ENCODE data around the gene ZHX3.

The ZHX3 gene

GRCh38 chr20:41185013-41185757 is 132.3 kb downstream of the ZHX3 start:
- no peak for TF ChIP-seq POLR2A (IDR thresholded peaks at IDR 0.05; ENCODE audit: extremely low read depth, insufficient read length)
- TF ChIP-seq CTCF (IDR thresholded peaks at IDR 0.05; ENCODE audit: low read depth, low read length) = no peak
- TF ChIP-seq MYC (IDR thresholded peaks at IDR 0.05; ENCODE audit: low read depth, low read length) = no peak
- DNase-seq (ENCODE audit: low read depth) = no peak
- no peak overlapping the region for H3K4me3 ChIP-seq (ENCODE audit: low read depth, low read length)

GRCh38 chr20:41183831-41184230 is 133.7 kb downstream of the ZHX3 start:
- H3K4me3 ChIP-seq (ENCODE audit: low read depth, low read length) = no peak overlapping the region
- no peak for DNase-seq (ENCODE audit: low read depth)
- TF ChIP-seq MYC (IDR thresholded peaks at IDR 0.05; ENCODE audit: low read depth, low read length) (no peak), CTCF (IDR thresholded peaks at IDR 0.05; ENCODE audit: low read depth, low read length) (no peak), POLR2A (IDR thresholded peaks at IDR 0.05; ENCODE audit: extremely low read depth, insufficient read length) (no peak), MAX (IDR thresholded peaks at IDR 0.05; ENCODE audit: low read depth, low read length) (no peak)

GRCh38 chr20:41183391-41183790 is 134.1 kb downstream of the ZHX3 start:
- H3K4me3 ChIP-seq (ENCODE audit: low read depth, low read length) = no peak overlapping the region
- DNase-seq (ENCODE audit: low read depth) = no peak
- TF ChIP-seq CTCF (IDR thresholded peaks at IDR 0.05; ENCODE audit: low read depth, low read length) (no peak), MYC (IDR thresholded peaks at IDR 0.05; ENCODE audit: low read depth, low read length) (no peak), POLR2A (IDR thresholded peaks at IDR 0.05; ENCODE audit: extremely low read depth, insufficient read length) (no peak), MAX (IDR thresholded peaks at IDR 0.05; ENCODE audit: low read depth, low read length) (no peak)

GRCh38 chr20:41182296-41183212 is 135.0 kb downstream of the ZHX3 start:
- no peak overlapping the region for H3K4me3 ChIP-seq (ENCODE audit: low read depth, low read length)
- no peak for TF ChIP-seq MAX (IDR thresholded peaks at IDR 0.05; ENCODE audit: low read depth, low read length)
- TF ChIP-seq CTCF (IDR thresholded peaks at IDR 0.05; ENCODE audit: low read depth, low read length) = no peak
- no peak for TF ChIP-seq MYC (IDR thresholded peaks at IDR 0.05; ENCODE audit: low read depth, low read length)
- no peak for TF ChIP-seq POLR2A (IDR thresholded peaks at IDR 0.05; ENCODE audit: extremely low read depth, insufficient read length)
- no peak for DNase-seq (ENCODE audit: low read depth)

- TF ChIP-seq MYC (IDR thresholded peaks at IDR 0.05; ENCODE audit: low read depth, low read length) (no peak), POLR2A (IDR thresholded peaks at IDR 0.05; ENCODE audit: extremely low read depth, insufficient read length) (no peak), MAX (IDR thresholded peaks at IDR 0.05; ENCODE audit: low read depth, low read length) (no peak), CTCF (IDR thresholded peaks at IDR 0.05; ENCODE audit: low read depth, low read length) (no peak)
- no peak for DNase-seq (ENCODE audit: low read depth)
- H3K4me3 ChIP-seq (ENCODE audit: low read depth, low read length) = no peak overlapping the region
Observed at GRCh38 chr20:41181567-41181966, 136.0 kb downstream of the ZHX3 start.
